GM21528 (cell line): ENCODE measurements around the gene KRTAP20-3.

Experiments used
- ATAC-seq: cut with Tn5 transposase; IDR thresholded peaks from one replicate; pipeline ENCODE4 v1.9.1; 2021; ENCODE audit warnings: mild to moderate bottlenecking, moderate library complexity; ENCODE audit not compliant: unreplicated experiment, low FRiP score

KRTAP20-3 gene

GRCh38 chr21:30676737-30677136, 34.1 kb downstream of the KRTAP20-3 start:
- no peak for ATAC-seq

DNA sequence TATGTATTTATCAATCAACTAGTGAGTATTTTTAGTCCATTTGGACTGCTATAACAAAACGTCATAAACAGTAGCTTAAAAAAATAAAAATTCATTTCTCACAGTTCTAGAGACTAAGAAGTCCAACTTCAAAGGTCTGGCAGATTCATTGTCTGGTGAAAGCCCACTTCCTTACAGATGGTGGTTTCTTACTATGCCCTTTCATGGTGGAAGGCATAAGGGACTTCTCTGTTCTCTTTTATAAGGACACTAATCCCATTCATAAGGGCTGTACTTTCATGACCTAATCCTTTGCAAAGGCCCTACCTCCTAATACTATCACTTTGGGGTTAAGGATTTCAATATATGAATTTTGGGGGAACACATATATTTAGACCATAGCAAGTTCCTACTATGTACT, 37.9 kb downstream of the KRTAP20-3 start:
- ATAC-seq, result no peak

DNA sequence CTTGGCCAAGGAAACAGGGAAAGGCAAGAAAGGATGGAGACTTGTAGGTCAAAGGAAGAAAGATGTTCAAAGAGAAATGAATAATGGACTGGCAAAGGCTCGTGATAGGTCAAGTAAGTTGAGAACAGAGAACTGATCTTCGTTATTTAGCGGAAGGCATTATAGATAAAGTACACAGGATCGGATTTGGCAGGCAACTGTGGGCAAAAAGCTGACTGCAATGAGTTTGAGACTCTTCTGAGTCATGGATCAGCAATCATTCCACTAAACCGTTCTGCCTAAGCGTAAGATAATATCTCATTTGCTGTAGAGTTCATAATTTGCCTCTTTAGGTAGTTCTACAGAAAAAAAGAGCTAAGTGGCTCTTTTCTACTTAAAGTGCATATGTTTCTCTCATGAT, 41.8 kb downstream of the KRTAP20-3 start:
- ATAC-seq, result no peak

DNA sequence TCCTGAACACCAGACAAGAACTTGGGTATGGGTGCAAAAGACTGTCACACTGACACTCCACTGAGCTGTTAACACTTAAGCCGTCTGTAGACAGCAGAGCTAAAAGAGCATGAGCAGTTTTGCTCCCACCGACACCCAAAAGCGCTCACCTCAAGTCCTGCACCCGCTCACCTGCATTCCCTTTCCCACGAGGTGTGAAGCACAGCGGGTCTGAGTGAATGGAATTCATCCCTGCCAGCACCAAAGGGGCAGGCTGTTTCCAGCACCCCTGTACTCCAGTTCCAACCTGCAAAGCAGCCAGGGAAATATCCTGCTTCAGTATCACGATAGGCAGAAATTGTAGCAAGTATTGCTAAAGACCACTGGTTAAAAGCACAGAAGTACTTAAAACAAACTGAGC, 47.2 kb downstream of the KRTAP20-3 start:
- ATAC-seq, result no peak
